Adipose tissue (tissue), 3 donors: ENCODE measurements around the gene DDC. TPM values are rescaled to one million over a fixed set of nuclear protein-coding genes. Genes with fewer than 3 reads are reported as not detected.
"Not testable (repeated sequence)": the region's sequence is repeated elsewhere in the genome, so short reads cannot be mapped to it uniquely, and the experiment has no call there.

ENCODE experiments used
- H3K27ac ChIP-seq: one replicate; pipeline ENCODE4 v1.5.1; 2013; ENCODE audit warnings: low read depth, low read length
- WGBS, 3 donors: extraction: QIAGEN DNeasy Blood & Tissue Kit; methylation state at CpG; one replicate each; pipeline ENCODE4 v1.1.7; 2013; 5-methylcytosine and 5-hydroxymethylcytosine counted together
- polyA plus RNA-seq, 3 donors: library from polyadenylated mRNA; stranded (reverse); fragments of 200-250 nt; gene quantifications; one replicate each; pipeline ENCODE4 v1.2.3, GENCODE V29; 2013
- donor health status: healthy with polysubstance abuse.
- donor health status: Bipolar disorder and iron deficiency.
- donor health status: healthy.

The DDC gene
- polyA plus RNA-seq, 3 donors, result 0.13 to 3.4 (median 1.3) TPM

- 32 to 65% (median 33%) methylated on average over 4 of the region's 4 CpGs for WGBS, 3 donors
- H3K27ac ChIP-seq, result no peak overlapping the region
These were observed 89.9 kb downstream of the DDC start for GRCh38 chr7:50475340-50475739.

DNA sequence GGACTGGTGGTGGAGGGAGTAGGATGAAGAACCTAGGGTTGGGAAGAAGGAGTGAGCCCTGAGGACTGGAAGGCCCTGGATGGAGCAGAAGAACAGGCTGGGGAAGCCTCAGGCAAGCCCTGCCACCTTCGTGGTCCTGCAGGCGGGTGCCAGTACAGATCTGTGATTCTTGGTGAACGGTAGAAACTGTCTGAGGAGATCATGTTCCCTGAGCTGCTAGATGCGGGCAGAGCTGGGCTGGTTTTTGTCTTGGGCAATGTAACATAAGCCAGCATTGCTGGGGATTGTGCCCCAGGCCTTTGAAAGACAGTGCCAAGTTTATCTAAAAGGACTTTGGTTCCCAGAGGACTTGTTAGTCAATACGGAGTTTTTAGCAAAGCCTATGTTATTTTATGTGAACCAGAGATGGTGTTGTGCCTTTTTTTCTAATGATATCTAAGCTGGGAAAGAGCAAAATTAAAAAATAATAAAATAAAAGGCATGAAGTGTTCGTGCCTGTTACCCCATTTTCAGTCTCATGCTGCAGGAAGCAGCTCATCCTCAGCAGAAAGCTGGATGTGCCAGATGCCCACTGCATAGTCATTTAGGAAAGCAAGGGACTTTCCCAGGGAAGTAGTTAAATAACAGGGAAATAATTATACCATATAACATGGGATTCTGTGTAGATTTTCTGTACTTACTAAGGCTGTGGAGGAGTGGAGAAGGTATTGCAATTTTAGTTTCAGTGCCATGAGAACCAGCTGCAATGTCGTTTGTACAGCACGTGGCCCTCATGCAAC lies 90.6 kb downstream of the DDC start:
- no peak overlapping the region for H3K27ac ChIP-seq

GRCh38 chr7:50473531-50473930 lies 91.7 kb downstream of the DDC start:
- WGBS, 3 donors, result 91 to 93% (median 91%) methylated on average over 4 of the region's 4 CpGs
- H3K27ac ChIP-seq, result no peak overlapping the region

More for the DNA sequence above, 90.6 kb downstream of the DDC start:
- WGBS, 3 donors, result 54 to 75% (median 67%) methylated on average over 8 of the region's 8 CpGs

DNA sequence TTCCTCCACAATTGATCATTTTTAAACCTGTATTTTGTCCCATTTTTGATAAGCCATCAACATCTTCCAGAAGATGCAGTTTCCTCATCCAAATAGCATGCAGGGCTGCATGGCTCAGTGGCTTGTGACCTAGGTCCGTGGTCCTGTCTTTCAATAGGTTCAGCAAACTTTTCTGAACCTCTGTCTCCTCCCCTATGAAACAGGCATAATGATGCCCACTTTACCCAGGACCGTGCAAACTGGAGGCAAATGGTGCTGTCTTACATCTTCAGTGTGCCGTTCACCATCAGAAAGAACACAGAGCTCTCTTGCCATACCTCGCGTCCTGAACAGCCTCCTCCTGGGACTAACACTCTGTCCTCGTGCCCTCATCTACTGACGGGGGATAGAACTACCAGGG lies 92.8 kb downstream of the DDC start:
- 91 to 93% (median 93%) methylated on average over 7 of the region's 7 CpGs for WGBS, 3 donors
- no peak overlapping the region for H3K27ac ChIP-seq

- H3K27ac ChIP-seq, result no peak overlapping the region
- WGBS, 3 donors, result 89 to 92% (median 91%) methylated on average over 5 of the region's 5 CpGs
These were observed 93.2 kb downstream of the DDC start for GRCh38 chr7:50471970-50472369.

- 92 to 95% (median 94%) methylated on average over 17 of the region's 17 CpGs for WGBS, 3 donors
- no peak overlapping the region for H3K27ac ChIP-seq
These were observed 94.7 kb downstream of the DDC start for GRCh38 chr7:50470250-50471163.

GRCh38 chr7:50469181-50469580 lies 96.0 kb downstream of the DDC start:
- 92 to 95% (median 93%) methylated on average over 4 of the region's 4 CpGs for WGBS, 3 donors
- H3K27ac ChIP-seq, result no peak overlapping the region

- WGBS, 3 donors, result 10 to 12% (median 10%) methylated on average over 30 of the region's 30 CpGs
- no peak overlapping the region for H3K27ac ChIP-seq
These were observed 97.2 kb downstream of the DDC start for GRCh38 chr7:50467817-50468610.

GRCh38 chr7:50466815-50467585 lies 98.2 kb downstream of the DDC start:
- no peak overlapping the region for H3K27ac ChIP-seq
- WGBS, 3 donors, result 93 to 98% (median 96%) methylated on average over 11 of the region's 11 CpGs

GRCh38 chr7:50463035-50463434 lies 102.2 kb downstream of the DDC start:
- WGBS, 3 donors, result 91 to 96% (median 95%) methylated on average over 13 of the region's 13 CpGs
- H3K27ac ChIP-seq, result no peak overlapping the region

GRCh38 chr7:50462361-50462760 lies 102.8 kb downstream of the DDC start:
- no peak overlapping the region for H3K27ac ChIP-seq
- 84 to 93% (median 90%) methylated on average over 4 of the region's 4 CpGs for WGBS, 3 donors

DNA sequence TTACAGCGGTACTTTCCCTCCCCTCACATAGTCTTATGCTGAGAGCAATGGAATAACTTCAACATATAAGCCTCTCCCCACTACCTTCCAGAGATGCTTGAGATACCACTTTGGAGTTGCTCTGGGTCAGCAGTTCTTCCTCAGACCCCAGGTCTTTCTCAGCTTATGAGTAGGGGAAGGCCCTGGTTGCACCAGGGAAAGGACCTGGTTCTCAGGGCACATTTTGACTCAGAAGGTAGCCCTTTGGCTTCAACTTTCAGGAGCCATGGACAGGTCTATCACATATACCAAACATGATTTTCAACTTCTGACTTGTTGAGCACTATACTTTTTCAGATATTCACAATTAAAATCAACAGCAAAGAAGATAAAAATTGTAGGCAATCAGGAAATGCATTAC lies 103.5 kb downstream of the DDC start:
- WGBS, 3 donors, result 90 to 98% (median 96%) methylated on average over 1 of the region's 1 CpG
- no peak overlapping the region for H3K27ac ChIP-seq

GRCh38 chr7:50459183-50459582 lies 106.0 kb downstream of the DDC start:
- H3K27ac ChIP-seq, result not testable (repeated sequence)
- WGBS, 3 donors, result 96 to 98% (median 96%) methylated on average over 18 to 25 of the region's 27 CpGs

DNA sequence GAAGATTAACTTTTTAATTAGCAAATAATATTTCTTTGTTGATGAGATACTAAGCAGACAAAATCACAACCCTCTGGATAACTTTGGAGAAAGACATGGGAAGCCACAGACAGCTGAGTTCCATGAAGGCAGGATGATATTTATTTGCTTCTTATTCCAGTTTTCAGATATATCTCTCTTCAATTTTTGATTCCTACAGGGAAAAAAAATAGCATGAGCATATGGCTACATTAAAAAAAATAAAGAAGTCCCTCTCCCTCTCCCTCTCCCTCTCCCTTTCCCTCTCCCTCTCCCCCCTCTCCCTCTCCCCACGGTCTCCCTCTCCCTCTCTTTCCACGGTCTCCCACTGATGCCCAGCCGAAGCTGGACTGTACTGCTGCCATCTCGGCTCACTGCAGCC lies 106.6 kb downstream of the DDC start:
- not testable (repeated sequence) for H3K27ac ChIP-seq
- WGBS, 3 donors, result 83 to 94% methylated on average over 1 to 2 of the region's 4 CpGs; no CpG with 5 or more reads in 1 of the 3 donors

- H3K27ac ChIP-seq, result no peak overlapping the region
- 46 to 80% (median 54%) methylated on average over 3 of the region's 3 CpGs for WGBS, 3 donors
These were observed 108.7 kb downstream of the DDC start for GRCh38 chr7:50456371-50457123.

DNA sequence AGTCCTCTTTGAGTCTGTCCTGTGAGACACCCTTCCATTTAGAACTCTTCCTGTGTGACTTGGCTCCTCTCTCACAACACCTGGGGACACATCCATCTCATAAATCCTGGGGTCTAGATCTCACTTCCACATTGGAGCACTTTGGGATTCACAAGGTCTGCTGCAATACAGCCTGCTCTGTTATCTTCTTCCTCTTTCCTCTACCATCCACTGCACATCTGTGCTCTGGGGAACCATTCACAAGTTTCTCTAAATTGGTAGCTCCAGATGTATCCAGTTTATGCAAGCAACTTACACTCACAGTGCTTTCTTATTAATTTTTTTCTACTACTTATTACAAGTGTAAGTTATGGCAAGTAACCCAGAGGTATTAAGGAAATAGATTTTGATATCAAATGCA lies 109.5 kb downstream of the DDC start:
- H3K27ac ChIP-seq, result no peak overlapping the region

DNA sequence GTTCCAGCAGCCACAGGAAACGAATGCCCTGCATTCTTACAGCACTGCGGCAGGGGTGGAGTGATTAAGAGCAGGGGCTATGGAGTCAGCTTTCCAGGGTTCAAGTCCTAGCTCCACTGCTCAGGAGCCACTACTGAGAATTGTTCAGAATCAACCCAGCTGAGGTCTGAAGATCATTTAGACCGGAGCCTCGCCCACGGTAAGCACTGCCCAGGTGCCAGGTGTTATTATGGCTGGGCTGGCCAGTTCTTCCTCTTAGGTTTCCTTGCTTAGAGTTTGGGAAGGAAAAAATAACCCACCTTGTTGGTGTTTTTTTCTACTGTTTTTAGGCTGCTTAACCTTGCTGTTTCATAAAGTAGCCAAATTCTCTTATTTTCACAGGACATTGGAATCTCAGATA lies 110.2 kb downstream of the DDC start:
- 61 to 77% (median 67%) methylated on average over 5 of the region's 5 CpGs for WGBS, 3 donors
- H3K27ac ChIP-seq, result no peak overlapping the region
